Stomach smooth muscle (tissue), 2 donors: ENCODE results near the gene NHSL1.

Experiments
- H3K27ac ChIP-seq: one replicate; pipeline ENCODE4 v1.7.0; 2013; ENCODE audit warnings: mild to moderate bottlenecking, low read length, inconsistent platforms
- H3K27me3 ChIP-seq, 2 donors: one replicate each; pipeline ENCODE4 v1.7.0; 2013; ENCODE audit warnings: low read length in 2 of 2; ENCODE audit not compliant: insufficient read depth in 2 of 2, control insufficient read depth in 1 of 2
- H3K36me3 ChIP-seq, 2 donors: one replicate each; pipeline ENCODE4 v1.7.0; 2013; ENCODE audit warnings: low read length in 2 of 2; ENCODE audit not compliant: control insufficient read depth in 2 of 2, insufficient read depth in 2 of 2
- H3K4me1 ChIP-seq: one replicate; pipeline ENCODE4 v1.7.0; 2013; ENCODE audit warnings: low read length; ENCODE audit not compliant: control insufficient read depth, insufficient read depth
- H3K4me3 ChIP-seq, 2 donors: one replicate each; pipeline ENCODE4 v1.7.0; 2013; ENCODE audit warnings: low read length in 2 of 2
- H3K9ac ChIP-seq, 2 donors: one replicate each; pipeline ENCODE4 v1.7.0; 2013; ENCODE audit warnings: low read length in 2 of 2, mild to moderate bottlenecking in 1 of 2
- H3K9me3 ChIP-seq, 2 donors: one replicate each; pipeline ENCODE4 v1.7.0; 2013; ENCODE audit warnings: low read length in 2 of 2; ENCODE audit not compliant: control insufficient read depth in 2 of 2
- donor health status: healthy.
- donor health status: Pancreatic carcinoma.

Gene NHSL1

GRCh38 chr6:138402838-138403187 is 96.5 kb downstream of the NHSL1 start:
- peak overlapping the region in 1 of 2 donors; percentile 91 for H3K4me3 ChIP-seq
- H3K9me3 ChIP-seq: no peaks in the 10 kb centered on the region
- no peaks in the 10 kb centered on the region for H3K27me3 ChIP-seq
- peaks cover 12% of the 10 kb centered on the region for H3K4me1 ChIP-seq
- peak overlapping the region; percentile 90 for H3K27ac ChIP-seq
- H3K9ac ChIP-seq: peak overlapping the region; percentile 90
- peaks cover 3 to 16% of the 10 kb centered on the region in 2 donors for H3K36me3 ChIP-seq

DNA sequence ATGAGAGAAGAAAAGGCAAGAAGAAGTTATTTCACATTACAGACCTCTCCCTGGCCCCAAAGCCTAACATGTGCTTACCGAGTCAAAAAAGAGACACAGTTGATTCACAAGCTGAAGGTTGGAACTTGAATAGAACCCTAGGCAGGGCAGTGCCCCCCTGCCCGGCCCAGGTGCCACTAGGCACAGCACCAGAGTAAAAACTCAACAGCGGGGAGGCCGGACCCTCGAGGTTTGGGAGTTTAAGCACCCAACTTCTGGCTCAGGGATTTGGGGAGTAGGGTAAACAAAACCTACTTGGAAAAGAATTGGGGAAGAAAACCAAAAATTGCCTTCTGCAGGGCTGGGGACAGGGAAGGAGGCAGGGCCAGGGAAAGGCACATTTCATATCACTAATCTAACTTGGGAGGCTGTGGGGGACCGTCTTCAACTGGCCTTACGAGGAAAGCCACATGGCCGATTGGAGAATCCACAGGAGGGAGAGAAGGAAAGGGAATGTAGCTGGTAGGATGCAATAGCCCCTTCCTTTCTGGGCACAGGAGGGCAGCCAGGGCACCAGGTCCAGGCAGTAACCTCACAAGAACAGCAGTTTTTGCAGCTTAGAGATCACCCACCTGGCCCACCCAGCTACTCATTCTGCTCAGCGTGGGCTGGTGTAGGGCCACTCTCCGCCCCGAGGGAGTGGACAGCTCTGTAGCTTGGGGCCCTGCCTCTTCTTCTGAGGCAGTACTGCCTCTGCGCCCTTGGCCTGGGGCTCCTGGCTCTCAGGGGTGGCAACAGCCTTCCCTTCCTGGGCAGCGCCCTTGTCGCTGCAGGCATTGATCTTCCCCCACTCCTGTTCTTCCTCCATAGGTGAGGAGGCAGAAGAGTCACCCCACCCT is 97.1 kb downstream of the NHSL1 start:
- no peaks in the 10 kb centered on the region for H3K9me3 ChIP-seq
- no peak overlapping the region for H3K9ac ChIP-seq
- H3K27me3 ChIP-seq: no peaks in the 10 kb centered on the region
- H3K4me3 ChIP-seq: no peak overlapping the region
- no peak overlapping the region for H3K27ac ChIP-seq
- peaks cover 9% of the 10 kb centered on the region for H3K4me1 ChIP-seq
- H3K36me3 ChIP-seq: peaks cover 3 to 10% of the 10 kb centered on the region in 2 donors

DNA sequence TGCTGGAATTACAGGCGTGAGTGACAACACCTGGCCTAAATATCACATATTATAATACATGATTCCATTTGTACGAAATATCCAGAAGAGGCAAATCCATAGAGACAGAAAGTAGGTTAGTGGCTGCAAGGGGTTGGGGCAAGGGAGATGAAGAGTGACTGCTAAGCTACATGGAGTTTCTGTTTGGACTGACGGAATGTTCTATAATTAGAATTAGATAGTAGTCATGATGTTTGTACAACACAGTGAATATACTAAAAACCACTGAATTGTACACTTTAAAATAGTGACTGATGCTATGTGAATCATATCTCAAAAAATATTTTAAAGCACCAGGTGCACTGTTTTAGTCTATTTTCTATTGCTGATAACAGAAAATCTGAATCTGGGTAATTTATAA is 99.0 kb downstream of the NHSL1 start:
- Histone ChIP-seq H3K4me3 (no peak overlapping the region), H3K9me3 (no peaks in the 10 kb centered on the region), H3K27me3 (no peaks in the 10 kb centered on the region), H3K4me1 (peaks cover 9% of the 10 kb centered on the region), H3K27ac (no peak overlapping the region), H3K36me3 (no peaks in the 10 kb centered on the region), H3K9ac (no peak overlapping the region)

GRCh38 chr6:138397128-138398122 is 101.9 kb downstream of the NHSL1 start:
- H3K9me3 ChIP-seq: no peaks in the 10 kb centered on the region
- no peak overlapping the region for H3K9ac ChIP-seq
- no peaks in the 10 kb centered on the region for H3K4me1 ChIP-seq
- H3K27ac ChIP-seq: no peak overlapping the region
- no peaks in the 10 kb centered on the region for H3K27me3 ChIP-seq
- no peaks in the 10 kb centered on the region for H3K36me3 ChIP-seq
- H3K4me3 ChIP-seq: no peak overlapping the region

DNA sequence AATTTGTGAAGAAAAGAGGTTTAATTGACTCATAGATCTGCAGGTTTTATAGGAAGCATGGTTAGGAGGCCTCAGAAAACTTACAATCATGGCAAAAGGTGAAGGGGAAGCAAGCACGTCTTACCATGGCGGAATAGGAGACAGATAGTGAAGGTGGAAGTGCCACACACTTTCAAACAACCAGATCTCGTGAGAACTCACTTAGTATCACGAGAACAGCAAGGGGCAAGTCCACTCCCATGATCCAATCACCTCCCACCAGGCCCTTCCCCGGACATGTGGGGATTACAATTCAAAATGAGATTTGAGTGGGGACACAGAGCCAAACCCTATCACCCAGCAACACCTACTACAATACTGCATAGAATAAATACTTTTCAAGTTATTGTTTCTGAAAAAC is 102.6 kb downstream of the NHSL1 start:
- H3K9me3 ChIP-seq: no peaks in the 10 kb centered on the region
- H3K36me3 ChIP-seq: no peaks in the 10 kb centered on the region
- no peak overlapping the region for H3K27ac ChIP-seq
- no peaks in the 10 kb centered on the region for H3K27me3 ChIP-seq
- no peak overlapping the region for H3K9ac ChIP-seq
- H3K4me1 ChIP-seq: no peaks in the 10 kb centered on the region
- no peak overlapping the region for H3K4me3 ChIP-seq

DNA sequence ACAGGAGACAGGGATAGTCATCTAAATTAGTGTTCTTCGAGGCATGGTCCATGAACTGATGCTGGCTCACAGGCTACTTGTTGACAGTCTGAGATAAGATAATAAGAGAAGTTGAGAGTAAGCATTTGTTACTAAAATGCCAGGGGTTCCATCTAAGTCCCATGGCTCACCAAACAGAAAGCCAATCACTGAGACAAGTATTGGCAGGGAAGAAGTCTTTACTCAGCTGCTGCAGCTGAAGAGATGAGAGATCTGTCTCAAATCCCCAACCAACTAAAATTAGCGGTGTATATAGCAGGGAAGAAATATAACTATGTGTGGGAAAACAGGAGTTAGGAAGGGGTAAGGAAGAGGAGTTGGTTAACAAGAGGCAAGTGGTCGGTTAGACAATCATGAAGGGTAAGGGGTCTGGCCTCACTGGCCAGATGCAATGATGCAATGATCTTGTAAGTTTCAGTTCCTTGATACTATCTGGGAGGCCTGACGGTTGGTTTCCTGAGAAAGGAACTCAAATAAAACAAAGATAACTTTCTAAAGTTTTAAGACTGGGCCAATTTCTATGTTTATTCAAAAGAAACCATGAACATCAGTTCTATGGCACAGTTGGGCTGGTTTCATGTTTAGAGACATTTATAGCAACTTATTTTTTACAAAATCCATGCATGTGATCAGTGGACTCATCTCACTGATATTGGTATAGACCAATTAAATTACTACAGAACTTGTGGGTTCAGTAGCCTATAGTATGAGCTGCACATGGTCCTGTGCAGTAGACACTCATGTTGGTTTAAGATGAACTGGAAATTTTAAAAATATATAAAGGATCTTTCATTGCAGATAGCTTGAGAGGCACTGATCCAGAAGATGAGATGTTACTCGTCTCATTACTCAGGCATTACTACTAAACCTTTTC is 105.2 kb downstream of the NHSL1 start:
- Histone ChIP-seq H3K36me3 (no peaks in the 10 kb centered on the region), H3K4me3 (no peak overlapping the region), H3K27ac (no peak overlapping the region), H3K9ac (no peak overlapping the region), H3K27me3 (no peaks in the 10 kb centered on the region), H3K9me3 (no peaks in the 10 kb centered on the region), H3K4me1 (no peaks in the 10 kb centered on the region)

DNA sequence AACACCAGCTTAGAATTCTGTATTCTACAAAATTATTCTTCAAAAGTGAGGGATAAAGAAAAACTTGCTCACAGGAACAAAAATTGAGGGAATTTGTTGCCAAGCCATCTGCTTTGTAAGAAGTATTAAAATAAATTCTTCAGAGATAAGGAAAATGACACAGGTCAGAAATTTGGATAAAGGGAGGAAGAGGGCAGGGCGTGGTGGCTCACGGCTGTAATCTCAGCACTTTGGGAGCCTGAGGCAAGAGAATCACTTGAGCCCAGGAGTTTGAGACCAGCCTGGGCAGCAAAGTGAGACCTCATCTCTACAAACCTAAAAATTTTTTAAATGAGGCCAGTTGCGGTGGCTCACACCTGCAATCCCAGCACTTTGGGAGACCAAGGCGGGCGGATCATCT is 109.7 kb downstream of the NHSL1 start:
- Histone ChIP-seq H3K4me3 (no peak overlapping the region), H3K36me3 (no peaks in the 10 kb centered on the region), H3K27ac (no peak overlapping the region), H3K4me1 (no peaks in the 10 kb centered on the region), H3K9me3 (no peaks in the 10 kb centered on the region), H3K27me3 (no peaks in the 10 kb centered on the region), H3K9ac (no peak overlapping the region)

- no peaks in the 10 kb centered on the region for H3K9me3 ChIP-seq
- H3K4me3 ChIP-seq: no peak overlapping the region
- H3K9ac ChIP-seq: no peak overlapping the region
- H3K27me3 ChIP-seq: no peaks in the 10 kb centered on the region
- no peaks in the 10 kb centered on the region for H3K36me3 ChIP-seq
- H3K27ac ChIP-seq: no peak overlapping the region
- no peaks in the 10 kb centered on the region for H3K4me1 ChIP-seq
Measured at GRCh38 chr6:138387577-138388368, 111.5 kb downstream of the NHSL1 start.

DNA sequence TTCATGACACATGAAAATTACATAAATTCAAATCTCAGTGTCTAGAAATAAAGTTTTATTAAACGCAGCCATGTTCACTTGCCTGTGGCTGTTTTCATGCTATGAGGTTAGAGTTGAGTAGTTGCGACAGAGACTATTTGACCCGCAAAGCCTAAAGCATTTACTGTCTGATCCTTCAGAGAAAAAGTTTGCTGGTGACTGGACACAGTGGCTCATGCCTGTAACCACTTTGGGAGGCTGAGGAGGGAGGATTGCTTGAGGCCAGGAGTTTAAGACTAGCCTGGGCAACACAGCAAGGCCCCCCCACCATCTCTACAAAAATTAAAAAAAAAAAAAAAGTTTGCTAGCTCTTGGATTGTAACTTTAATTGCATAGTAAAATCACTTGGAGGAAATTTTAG is 112.4 kb downstream of the NHSL1 start:
- no peaks in the 10 kb centered on the region for H3K9me3 ChIP-seq
- no peak overlapping the region for H3K27ac ChIP-seq
- no peaks in the 10 kb centered on the region for H3K27me3 ChIP-seq
- H3K36me3 ChIP-seq: no peaks in the 10 kb centered on the region
- no peak overlapping the region for H3K4me3 ChIP-seq
- no peak overlapping the region for H3K9ac ChIP-seq
- H3K4me1 ChIP-seq: no peaks in the 10 kb centered on the region
